GM19239 (cell line): ENCODE results near the gene CKMT1A.
"Not testable (repeated sequence)": the region's sequence is repeated elsewhere in the genome, so short reads cannot be mapped to it uniquely, and the experiment has no call there.

Experiments used
- DNase-seq: peaks from one replicate; pipeline ENCODE4 v3.0.0; 2011; ENCODE audit warnings: low spot score; ENCODE audit not compliant: insufficient read length
- FAIRE-seq: peaks from 2 replicates; lab custom pipeline; 2011; peaks lifted over from hg19 to GRCh38; lab: Jason Lieb, UNC

The CKMT1A gene

DNA sequence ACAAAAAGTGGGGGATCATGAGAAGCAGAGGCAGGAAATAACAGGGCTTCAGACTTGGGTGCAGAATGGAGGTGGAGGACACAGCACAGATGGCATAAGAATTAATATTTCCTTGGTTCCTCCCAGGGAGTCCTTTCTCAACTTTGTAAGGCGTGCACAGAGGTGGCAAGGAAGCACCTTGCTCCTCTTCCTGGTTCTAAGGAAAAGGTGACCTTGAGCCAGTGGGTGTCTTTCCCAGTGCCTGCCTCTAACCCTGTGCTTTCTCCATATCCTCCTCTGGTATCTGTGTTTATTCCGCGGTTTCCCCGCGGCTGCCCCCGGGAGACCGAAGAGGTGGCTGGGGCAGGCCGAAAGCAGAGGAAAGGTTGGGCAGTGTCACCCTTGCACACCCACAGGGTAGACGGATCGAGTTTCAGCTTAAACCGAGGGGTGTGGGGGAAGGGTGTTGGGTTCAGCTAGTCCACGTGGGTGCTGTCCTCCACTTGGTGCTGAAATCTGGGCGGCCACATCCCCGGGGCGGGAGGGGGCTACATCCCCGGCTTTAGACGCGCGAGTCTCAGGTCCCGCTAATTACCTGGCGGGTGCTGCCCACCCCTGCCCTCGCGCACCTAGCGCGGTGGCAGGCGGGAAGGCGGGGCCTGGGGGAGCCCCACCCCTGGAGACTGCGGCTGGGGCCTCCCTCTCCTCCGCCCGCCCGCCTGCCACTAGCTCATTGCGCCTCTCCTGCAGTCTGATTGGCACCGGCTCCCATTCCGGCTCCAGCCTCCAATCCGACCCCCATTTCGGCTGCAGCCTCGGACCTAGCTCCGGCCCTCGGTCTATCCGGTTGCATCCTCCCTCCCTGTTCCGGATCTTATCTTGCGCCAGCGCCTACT is at the start of gene CKMT1A:
TSS of gene CKMT1A (plus strand) at position 712 of the 875 bp plus-strand sequence. CDS start 192 bp downstream, outside the sequence.
- FAIRE-seq, DNase-seq: not testable (repeated sequence)

DNA sequence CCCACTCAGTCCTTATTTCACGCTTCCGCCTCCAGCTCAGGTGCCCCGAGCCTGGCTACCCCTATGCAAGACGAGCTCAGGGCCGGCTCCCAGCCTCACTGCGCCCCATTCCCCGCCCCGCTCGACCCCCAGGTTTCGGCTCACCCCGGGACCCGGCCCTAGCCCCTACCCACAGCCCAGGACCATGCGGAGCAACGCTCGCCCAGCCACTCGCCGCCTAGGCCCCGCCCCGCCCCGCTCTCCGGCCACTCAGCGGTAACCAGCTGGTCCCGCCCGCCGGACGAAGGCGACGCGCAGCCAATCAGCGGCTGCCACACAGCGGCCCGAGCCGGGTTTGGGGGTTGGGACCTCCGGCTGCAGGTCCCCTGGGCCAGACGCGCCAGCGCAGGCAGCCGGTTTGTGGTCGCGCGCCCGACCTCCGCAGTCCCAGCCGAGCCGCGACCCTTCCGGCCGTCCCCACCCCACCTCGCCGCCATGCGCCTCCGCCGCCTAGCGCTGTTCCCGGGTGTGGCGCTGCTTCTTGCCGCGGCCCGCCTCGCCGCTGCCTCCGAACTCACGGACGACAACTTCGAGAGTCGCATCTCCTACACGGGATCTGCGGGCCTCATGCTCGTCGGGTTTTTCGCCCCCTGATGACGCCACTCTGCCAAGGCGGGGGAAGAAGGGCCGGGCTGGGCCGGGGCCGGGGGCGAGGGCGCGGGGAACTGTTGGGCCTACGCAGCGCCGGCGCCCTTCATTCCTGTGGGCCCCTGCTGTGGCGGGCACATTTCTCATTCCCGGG is 44.8 kb upstream of the CKMT1A start, which contains the start of gene CATSPER2:
TSS of gene CATSPER2 (minus strand) at position 196 of the 781 bp plus-strand sequence. CDS start 783 bp downstream, outside the sequence.
- FAIRE-seq (no peak), DNase-seq (no peak)

DNA sequence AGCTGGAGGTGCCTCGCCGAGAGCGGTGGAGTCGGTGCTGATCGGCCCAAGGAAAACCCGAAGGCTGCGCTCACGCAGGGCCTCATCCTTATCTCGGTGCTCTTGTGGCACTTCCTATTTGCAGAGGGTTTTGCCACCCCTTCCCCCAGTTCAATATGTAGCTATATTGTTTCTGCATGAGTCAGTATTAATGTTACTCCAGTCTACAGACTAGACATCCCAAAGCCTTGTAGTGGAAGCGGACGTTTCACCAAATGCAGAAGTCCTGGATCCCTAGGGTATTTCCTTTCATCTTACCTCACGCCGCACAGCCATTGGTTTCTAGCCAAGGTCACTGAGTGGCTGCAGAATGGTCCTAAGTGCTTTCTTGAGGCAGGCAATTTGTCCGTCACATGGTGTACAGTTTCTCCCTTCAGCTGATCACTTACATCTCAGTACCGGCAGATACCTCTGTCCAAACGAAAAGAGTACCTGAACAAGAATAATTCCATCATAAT is 44.2 kb upstream of the CKMT1A start:
- DNase-seq = not testable (repeated sequence)
- peak; percentile 97 for FAIRE-seq

DNA sequence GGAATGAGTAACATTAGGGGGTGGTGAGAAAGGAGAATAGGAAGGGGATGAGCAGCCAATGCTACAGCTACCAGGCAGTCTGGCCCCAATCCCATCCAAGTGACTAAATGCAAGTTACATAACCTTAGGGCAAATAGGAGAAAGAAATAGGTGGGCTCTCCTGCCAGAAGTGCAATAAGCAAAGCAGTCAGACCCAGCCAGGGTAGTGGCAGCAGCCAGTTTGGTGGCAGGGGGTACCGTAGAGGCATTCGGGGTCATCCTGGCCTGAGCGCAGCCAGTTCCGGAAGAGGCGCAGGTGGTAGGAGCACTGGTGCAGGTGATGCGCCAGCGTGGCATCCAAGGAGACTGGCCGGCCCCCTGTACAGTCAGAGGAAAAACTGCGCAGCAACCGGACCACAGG is 33.9 kb upstream of the CKMT1A start:
- not testable (repeated sequence) for DNase-seq, FAIRE-seq

DNA sequence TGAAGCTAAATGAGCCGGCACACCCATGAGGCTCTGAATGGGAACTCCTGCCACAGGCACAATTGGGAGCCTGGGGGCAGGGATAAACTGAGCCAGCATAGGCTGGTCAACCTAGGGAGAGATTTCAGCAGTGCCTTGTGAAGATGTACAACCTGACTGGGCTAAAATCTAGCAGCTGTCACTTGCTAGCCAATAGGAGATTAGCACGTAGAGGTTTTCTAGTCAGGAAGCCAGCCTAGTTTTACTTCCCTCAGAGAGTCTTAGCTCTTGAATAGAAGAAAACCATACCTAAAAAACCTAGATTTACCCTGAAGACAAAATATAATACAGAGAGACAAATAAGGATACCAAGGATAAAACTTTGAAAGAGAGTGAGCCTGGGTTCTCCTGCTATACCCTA is 31.4 kb upstream of the CKMT1A start:
- not testable (repeated sequence) for DNase-seq
- FAIRE-seq = peak; percentile 35

DNA sequence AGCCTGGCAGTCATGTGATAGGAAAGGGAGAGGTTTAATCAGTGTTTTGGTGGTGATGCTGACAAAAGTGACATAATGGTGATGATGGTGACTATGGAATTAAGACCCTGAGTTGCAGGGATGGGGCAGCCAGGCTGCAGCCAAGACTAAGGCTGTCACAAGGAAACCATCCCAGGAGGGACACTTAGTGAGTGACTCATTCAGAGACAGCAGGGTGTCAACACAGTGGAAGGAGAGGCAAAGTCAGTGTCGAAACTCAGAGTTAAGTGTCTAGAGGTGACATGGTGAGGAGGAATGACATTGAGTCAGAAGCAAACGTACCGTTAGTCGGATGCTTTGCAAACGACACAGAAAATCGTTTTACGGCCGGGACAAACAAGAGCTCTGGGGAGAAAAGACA is 30.3 kb upstream of the CKMT1A start:
- FAIRE-seq, DNase-seq: not testable (repeated sequence)

DNA sequence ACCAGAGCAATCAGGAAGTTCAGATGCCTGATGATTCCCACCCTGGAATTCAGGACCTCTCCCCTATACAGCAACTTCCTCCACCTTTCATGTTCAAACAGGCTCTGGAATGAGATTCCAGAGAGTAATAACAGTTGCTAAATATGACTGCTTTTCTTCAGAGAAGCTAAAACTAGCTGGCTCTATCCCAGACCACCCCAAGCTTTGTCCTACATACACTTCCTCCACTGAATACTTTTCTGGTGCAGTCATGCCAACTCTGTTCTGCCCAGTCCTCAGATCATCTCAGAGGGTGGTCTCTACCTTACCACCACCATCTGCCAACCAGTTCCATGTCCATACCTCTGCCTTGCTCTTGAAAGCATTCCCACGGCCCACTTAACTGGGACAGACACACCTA is 27.5 kb upstream of the CKMT1A start:
- not testable (repeated sequence) for FAIRE-seq, DNase-seq

DNA sequence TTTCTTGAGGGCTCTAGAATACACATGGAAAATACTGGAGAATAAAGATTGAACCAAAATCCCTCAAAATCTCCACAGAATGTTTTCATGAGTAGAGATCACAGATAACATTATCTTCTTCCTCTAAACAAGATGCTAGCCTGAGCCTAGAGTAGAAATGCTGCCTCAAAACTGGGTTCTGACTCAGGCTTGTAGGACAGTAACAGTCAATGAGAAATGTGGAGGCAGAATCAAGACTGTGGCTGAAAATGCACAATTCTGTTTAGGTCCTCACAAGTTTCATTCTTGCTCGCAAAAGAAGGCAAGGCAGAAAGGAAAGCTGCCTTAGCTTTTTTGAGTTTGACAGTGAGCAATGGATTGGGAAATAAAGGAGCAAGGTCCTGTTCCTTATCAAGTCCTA is 19.5 kb upstream of the CKMT1A start:
- not testable (repeated sequence) for DNase-seq
- peak; percentile 18 for FAIRE-seq

DNA sequence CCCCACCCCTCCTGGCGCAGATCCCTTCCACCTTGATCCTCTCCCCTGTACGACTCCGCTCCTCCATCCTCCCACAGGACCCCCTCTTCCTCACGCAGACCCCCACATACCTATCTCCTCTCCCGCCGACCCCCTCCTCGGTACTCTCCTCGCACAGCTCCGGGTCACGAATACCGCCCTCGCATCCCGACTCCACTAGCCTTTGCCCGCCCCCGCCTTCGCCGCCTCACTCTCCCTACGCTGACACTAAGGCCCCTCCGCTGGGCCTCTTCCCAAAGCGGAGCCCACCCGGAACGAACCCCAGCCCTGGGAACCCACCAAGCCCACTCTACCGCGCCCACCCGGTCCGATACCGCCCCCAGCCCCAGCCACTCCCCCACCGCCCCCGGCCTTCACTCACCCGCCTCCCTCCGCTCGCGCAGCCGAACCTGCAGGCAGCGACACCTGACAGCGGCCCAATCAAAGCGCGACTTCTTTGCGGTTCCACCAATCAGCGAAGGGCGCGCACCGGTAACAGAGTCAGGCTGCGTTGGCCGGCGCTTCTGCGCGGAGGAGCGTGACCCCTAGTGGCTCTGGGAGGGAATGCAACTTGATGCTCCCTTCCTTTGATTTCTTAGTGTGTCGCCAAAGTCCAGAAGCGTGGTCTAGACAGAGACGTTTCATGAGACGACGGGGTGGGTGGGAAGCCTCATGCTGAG is 3.9 kb upstream of the CKMT1A start:
- not testable (repeated sequence) for DNase-seq
- FAIRE-seq = peak; percentile 94

DNA sequence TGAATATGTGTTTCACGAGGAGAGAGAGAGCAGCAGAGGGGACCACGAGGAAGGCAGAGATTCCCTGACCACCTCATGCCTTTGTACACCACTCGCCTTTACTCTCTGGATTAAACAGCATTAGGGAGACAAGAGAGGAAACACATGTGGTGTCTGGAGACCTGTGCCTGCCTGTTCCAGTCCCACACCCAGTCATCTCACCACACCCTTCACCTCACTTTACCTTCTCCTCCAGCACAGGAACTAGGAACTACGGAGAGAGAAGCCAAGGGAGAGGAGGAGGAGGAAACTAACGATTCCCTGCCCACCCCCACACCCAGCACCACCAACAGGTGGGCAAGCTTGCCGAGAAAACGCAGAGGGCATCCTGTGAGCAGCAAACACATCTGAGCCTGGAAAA is 980 bp upstream of the CKMT1A start:
- FAIRE-seq, DNase-seq: not testable (repeated sequence)

DNA sequence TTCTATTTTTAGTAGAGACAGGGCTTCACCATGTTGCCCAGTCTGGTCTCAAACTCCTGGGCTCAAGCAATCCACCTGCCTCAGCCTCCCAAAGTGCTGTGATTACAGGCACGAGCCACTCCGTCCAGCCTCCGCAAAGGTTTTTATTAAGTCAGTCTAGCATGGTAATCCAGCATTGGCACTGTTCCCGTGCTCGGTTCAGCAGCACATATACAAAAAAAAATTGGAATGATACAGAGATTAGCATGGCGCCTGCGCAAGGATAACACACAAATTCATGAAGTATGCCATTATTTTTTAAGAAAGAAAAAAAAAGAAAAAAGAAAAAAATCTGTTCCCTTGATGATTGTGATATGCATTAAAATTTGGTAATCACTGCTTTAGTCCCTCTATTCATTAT is 8.5 kb downstream of the CKMT1A start:
- DNase-seq (no peak), FAIRE-seq (no peak)

DNA sequence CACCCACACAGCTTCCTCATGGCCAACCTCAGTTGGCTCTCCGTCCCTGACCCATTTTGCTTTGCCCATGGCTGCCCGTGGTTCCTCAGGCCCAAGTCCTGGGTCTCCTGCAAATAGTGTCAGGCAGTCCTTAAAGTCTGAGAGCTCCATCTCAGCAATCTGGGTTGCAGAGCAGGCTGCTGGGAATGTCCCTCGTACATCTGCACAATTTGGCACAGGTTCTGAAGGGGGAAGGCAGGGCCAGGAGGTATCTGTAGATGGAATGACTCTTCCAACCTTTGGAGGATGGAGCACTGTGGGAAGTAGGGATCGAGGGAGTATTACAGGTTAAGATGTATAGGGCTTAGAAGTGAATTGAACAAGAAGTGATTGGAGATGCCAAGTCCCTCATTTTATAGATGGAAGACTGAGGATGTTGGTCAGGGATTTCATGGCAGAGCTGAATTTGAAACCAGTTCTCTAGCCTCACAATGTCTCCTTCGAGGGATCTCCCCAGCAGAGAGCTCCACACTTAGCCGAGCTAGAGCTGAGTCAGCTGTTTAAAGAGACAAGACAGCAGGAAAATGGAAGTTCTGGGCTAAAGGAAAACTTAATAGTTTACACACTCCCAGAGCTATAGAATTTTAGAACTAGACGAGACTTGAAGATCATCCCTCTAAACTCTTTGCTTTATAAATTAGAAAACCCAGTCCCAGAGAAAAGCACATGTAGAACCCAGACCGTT is 9.2 kb downstream of the CKMT1A start:
- no peak for DNase-seq
- no peak for FAIRE-seq

DNA sequence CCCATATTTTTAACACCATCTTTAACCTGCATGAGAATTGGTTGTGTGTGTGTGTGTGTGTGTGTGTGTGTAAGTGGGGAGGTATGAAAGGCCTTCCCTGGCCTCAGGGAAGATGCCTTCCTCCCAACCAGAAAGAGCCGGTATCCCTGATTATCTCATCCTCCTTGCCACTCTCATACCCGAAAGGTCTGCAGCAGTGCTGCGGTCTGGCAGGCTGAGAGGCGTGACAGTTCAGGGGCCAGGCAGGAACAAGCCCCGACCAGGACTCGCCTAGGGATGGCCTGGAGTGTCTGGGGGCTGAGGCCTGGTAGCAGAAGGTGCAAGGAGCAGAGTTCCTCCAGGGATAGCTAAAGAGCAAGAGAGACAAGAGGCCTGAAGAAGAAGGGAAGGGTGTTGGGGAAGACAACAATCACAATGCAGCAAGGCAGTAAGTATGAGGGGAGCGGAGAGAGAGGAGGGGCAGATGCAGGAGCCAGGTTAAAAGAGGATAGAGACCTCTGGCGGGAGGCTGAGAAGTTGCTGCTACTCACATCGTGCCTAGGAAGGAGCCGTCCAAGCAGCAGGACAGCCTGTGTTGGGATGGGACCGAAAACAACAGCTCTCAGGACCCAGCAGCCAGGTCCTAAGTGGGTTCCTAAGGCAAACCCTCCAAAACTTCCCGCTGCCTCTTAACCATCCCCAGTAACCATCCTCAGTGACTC is 16.9 kb downstream of the CKMT1A start:
- not testable (repeated sequence) for DNase-seq, FAIRE-seq

DNA sequence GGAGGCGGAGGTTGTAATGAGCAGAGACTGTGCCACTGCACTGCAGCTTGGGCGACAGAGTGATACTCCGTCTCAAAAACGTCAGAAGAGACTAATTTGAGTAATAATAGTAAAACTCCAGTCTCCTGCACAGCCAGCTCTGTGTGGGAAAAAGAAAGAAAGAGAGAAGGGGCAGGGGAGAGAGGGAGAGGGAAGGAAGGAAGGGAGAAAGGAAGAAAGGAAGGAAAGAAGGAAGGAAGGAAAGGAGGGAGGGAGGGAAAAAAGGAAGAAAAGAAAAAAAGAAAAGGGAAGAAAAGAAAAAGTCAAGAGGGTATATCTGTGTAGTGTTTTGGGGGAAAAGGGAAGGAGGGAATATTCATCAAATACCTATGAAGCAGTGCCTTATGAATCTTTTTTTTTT is 29.5 kb downstream of the CKMT1A start:
- no peak for FAIRE-seq

DNA sequence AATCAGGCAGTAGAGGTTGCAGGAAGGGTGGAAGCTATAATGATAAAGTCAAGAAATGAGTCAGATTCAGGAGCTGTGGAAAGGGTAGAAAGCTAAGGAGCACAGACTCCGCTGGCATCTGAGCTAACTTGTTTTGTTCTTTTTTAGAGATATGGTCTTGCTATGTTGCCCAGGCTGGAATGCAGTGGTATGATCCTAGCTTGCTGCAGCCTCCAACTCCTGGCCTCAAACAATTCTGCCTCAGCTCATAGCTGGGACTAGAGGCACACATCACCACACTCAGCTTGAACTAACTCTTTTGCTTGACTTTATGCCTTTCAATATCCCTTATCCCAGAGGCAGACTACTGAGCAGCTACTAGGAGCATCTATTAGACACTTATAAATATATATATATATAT is 32.6 kb downstream of the CKMT1A start:
- FAIRE-seq, DNase-seq: not testable (repeated sequence)

More for the DNA sequence above, 29.5 kb downstream of the CKMT1A start:
- DNase-seq = no peak

DNA sequence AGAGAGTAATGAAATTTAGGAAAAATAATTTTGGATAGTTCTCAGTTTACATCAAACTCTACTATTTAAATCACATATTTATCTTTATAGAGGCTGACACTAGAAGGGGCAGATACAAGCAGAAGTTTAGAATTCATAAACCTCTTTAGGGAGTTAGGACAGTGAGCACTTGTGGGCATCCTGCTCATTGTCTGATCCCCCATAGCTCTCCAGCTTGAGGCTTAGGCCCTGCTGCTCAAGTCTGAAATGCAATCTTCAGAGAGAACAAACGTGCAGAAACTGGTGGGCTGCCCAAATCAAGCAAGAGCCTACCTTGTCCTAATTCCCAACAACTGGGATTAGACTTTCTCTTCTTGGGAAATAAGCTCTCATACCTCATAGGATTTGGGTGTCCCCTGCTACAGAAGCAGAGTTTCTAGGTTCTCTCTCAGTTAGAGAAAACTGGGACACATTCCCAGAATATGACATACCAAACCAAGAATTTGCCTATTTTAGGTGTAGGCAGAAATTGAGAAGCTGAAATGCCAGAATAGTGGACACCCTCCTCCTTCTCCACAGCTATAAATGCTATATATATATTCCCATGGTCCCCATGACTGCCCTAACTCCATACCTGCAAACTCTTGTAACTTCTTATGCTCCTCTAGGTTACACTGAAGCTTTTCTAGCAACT is 34.5 kb downstream of the CKMT1A start:
- DNase-seq, FAIRE-seq: not testable (repeated sequence)

DNA sequence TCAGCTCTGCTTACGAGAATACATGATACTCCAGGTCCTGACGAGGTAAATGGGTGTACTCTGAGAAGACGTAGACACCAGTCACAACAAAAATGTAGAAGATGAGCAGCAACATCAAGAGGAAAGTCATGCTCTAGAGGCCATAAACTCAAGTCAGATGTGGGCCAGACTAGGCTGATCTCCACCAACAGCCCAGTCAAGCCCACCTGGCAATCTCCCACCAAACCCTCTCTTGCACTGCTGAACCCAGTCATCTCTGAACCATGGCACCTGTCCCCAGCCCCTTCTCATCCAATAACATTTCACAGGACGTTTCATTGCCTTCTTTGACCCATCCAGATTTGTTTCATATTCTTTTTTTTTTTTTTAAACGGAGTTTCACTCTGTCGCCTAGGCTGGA is 41.8 kb downstream of the CKMT1A start:
- DNase-seq (no peak), FAIRE-seq (no peak)

DNA sequence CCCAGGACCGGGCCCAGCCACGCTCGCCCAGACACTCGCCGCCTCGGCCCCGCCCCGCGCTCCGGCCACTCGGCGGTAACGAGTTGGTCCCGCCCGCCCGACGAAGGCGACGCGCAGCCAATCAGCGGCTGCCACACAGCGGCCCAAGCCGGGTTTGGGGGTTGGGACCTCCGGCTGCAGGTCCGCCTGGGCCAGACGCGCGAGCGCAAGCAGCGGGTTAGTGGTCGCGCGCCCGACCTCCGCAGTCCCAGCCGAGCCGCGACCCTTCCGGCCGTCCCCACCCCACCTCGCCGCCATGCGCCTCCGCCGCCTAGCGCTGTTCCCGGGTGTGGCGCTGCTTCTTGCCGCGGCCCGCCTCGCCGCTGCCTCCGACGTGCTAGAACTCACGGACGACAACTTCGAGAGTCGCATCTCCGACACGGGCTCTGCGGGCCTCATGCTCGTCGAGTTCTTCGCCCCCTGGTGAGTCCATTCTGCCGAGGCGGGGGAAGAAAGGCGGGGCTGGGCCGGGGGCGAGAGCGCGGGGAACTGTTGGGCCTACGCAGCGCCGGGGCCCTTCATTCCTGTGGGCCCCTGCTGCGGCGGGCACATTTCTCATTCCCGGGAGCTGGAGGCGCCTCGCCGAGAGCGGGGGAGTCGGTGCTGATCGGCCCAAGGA is 52.7 kb downstream of the CKMT1A start, which contains the start of gene PDIA3:
TSS of gene PDIA3 (plus strand) at position 194 of the 658 bp plus-strand sequence. CDS start at position 296, 102 bp downstream.
- DNase-seq (peak; percentile 71), FAIRE-seq (peak; percentile 74)
